ENCODE measurements around the gene SYNPR. TPM values are rescaled to one million over a fixed set of nuclear protein-coding genes. Genes with fewer than 3 reads are reported as not detected.
A peak's percentile ranks its signal among the peaks of the same experiment; 100 is the strongest.
"Not testable (repeated sequence)": the region's sequence is repeated elsewhere in the genome, so short reads cannot be mapped to it uniquely, and the experiment has no call there.

Gene SYNPR
- total RNA-seq, result not detected
- 0 reads per million in 2 donors for total RNA-seq

- peaks cover 2% of the 10 kb centered on the region for H3K4me1 Mint-ChIP-seq
- no peak within 1 kb of the TSS for H3K27ac Mint-ChIP-seq
- no peaks in the 10 kb centered on the region for H3K36me3 Mint-ChIP-seq (ENCODE audit: low read depth)
- DNase-seq, result no peak
- peaks cover 2% of the 10 kb centered on the region for H3K9me3 ChIP-seq (ENCODE audit: control insufficient read depth, low read length, poor library complexity, severe bottlenecking)
- H3K27me3 Mint-ChIP-seq, result peaks cover 24% of the 10 kb centered on the region
- H3K4me3 Mint-ChIP-seq, result peak within 1 kb of the TSS; percentile 16
- ATAC-seq, result no peak
Observed at GRCh38 chr3:63278171-63279004, at the start of gene SYNPR. SYNPR (plus strand) TSS chr3:63278308.

DNA sequence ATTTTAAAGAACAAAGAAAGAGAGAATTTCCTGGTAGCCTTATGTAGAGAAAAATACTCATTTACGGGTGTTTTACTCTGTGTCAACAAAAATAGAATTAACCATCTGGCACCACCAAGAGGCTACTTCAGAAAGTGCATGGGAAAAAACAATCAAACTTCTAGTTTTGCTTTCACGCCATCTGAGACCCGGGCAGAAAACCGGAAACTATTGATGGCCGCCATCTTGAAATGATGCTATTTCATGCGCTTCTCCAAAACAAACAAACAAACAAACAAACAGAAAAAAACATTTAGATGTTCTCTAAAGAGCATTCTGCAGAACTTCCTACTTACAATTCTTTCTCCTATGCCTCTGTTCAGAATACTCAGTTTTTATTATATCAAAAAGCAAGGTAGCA is 49.4 kb upstream of the SYNPR start:
- no peak overlapping the region for H3K27ac Mint-ChIP-seq
- H3K9me3 ChIP-seq (ENCODE audit: control insufficient read depth, low read length, poor library complexity, severe bottlenecking), result no peaks in the 10 kb centered on the region
- ATAC-seq, result no peak
- H3K4me1 Mint-ChIP-seq, result no peaks in the 10 kb centered on the region
- no peak overlapping the region for H3K4me3 Mint-ChIP-seq
- no peaks in the 10 kb centered on the region for H3K36me3 Mint-ChIP-seq (ENCODE audit: low read depth)
- no peaks in the 10 kb centered on the region for H3K27me3 Mint-ChIP-seq
- DNase-seq, result no peak

DNA sequence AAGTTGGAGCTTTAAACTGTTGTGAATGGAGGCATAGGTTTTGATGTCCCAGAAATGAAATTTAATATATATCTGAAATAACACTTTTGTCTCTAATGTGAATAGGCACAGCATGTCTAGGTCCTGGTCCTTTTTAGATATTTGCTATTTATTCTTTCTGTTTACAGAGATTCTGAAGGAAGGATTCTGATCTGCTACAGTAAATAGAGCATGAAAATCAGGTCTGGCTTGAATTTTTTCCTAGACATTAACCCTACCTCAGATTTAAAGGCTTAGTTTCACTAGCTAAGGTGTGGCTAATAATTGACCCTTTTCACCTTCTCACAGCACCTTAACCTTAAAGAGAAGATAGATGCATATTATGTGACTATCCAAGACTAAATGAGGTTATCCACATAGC is 48.0 kb upstream of the SYNPR start:
- Mint-ChIP-seq H3K36me3 (ENCODE audit: low read depth) (no peaks in the 10 kb centered on the region), H3K4me3 (no peak overlapping the region), H3K27ac (no peak overlapping the region), H3K4me1 (no peaks in the 10 kb centered on the region), H3K27me3 (no peaks in the 10 kb centered on the region)
- no peak for DNase-seq
- no peak for ATAC-seq
- no peaks in the 10 kb centered on the region for H3K9me3 ChIP-seq (ENCODE audit: control insufficient read depth, low read length, poor library complexity, severe bottlenecking)

GRCh38 chr3:63231643-63232042 is 46.5 kb upstream of the SYNPR start:
- Mint-ChIP-seq H3K4me1 (no peaks in the 10 kb centered on the region), H3K27ac (no peak overlapping the region)
- no peak for ATAC-seq

GRCh38 chr3:63232764-63233396 is 45.2 kb upstream of the SYNPR start:
- Mint-ChIP-seq H3K27ac (no peak overlapping the region), H3K27me3 (no peaks in the 10 kb centered on the region), H3K4me3 (no peak overlapping the region), H3K36me3 (ENCODE audit: low read depth) (no peaks in the 10 kb centered on the region), H3K4me1 (no peaks in the 10 kb centered on the region)
- ATAC-seq (no peak), DNase-seq (no peak)
- H3K9me3 ChIP-seq (ENCODE audit: control insufficient read depth, low read length, poor library complexity, severe bottlenecking), result no peaks in the 10 kb centered on the region

More at GRCh38 chr3:63231643-63232042, 46.5 kb upstream of the SYNPR start:
- H3K9me3 ChIP-seq (ENCODE audit: control insufficient read depth, low read length, poor library complexity, severe bottlenecking), result no peaks in the 10 kb centered on the region
- Mint-ChIP-seq H3K27me3 (no peaks in the 10 kb centered on the region), H3K4me3 (no peak overlapping the region), H3K36me3 (ENCODE audit: low read depth) (no peaks in the 10 kb centered on the region)
- DNase-seq, result no peak

DNA sequence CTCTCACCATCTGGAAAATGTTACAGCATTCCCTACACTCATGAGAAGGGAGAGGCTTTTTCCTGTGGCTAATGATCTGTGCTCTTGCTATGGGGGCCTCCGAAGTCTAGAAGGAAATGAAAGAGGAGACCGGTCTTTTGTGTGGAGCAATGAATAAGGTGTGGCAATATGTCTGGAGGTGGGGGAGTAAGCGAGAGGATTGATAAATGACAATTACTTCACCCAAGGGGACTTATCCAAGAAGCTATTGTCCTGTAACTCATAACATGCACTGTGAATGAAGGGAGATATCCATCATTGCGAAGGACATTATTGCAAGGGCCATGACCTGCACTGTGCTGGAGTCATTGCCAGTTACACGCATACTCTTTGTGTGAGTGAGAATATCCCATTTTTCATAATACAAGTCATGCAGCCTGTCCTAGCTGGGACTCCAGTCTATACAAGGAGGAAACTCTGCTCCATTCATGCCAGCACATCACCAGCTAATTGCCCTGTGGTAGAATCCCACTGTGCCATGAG is 37.7 kb upstream of the SYNPR start:
- no peak overlapping the region for H3K4me3 Mint-ChIP-seq
- no peak overlapping the region for H3K27ac Mint-ChIP-seq
- no peaks in the 10 kb centered on the region for H3K27me3 Mint-ChIP-seq
- no peaks in the 10 kb centered on the region for H3K36me3 Mint-ChIP-seq (ENCODE audit: low read depth)
- H3K9me3 ChIP-seq (ENCODE audit: control insufficient read depth, low read length, poor library complexity, severe bottlenecking), result no peaks in the 10 kb centered on the region
- no peaks in the 10 kb centered on the region for H3K4me1 Mint-ChIP-seq
- ATAC-seq (no peak), DNase-seq (no peak)

GRCh38 chr3:63242124-63242523 is 36.0 kb upstream of the SYNPR start:
- H3K4me3 Mint-ChIP-seq, result no peak overlapping the region
- no peak overlapping the region for H3K27ac Mint-ChIP-seq
- ATAC-seq (no peak), DNase-seq (no peak)
- no peaks in the 10 kb centered on the region for H3K36me3 Mint-ChIP-seq (ENCODE audit: low read depth)
- no peaks in the 10 kb centered on the region for H3K27me3 Mint-ChIP-seq
- H3K4me1 Mint-ChIP-seq, result no peaks in the 10 kb centered on the region
- H3K9me3 ChIP-seq (ENCODE audit: control insufficient read depth, low read length, poor library complexity, severe bottlenecking), result no peaks in the 10 kb centered on the region

GRCh38 chr3:63244486-63244885 is 33.6 kb upstream of the SYNPR start:
- Mint-ChIP-seq H3K27ac (no peak overlapping the region), H3K27me3 (no peaks in the 10 kb centered on the region), H3K36me3 (ENCODE audit: low read depth) (no peaks in the 10 kb centered on the region), H3K4me3 (no peak overlapping the region), H3K4me1 (no peaks in the 10 kb centered on the region)
- DNase-seq (no peak), ATAC-seq (no peak)
- H3K9me3 ChIP-seq (ENCODE audit: control insufficient read depth, low read length, poor library complexity, severe bottlenecking), result no peaks in the 10 kb centered on the region

- Mint-ChIP-seq H3K36me3 (ENCODE audit: low read depth) (no peaks in the 10 kb centered on the region), H3K4me3 (no peak overlapping the region), H3K4me1 (no peaks in the 10 kb centered on the region), H3K27ac (no peak overlapping the region), H3K27me3 (peaks cover 4% of the 10 kb centered on the region)
- H3K9me3 ChIP-seq (ENCODE audit: control insufficient read depth, low read length, poor library complexity, severe bottlenecking), result no peaks in the 10 kb centered on the region
- ATAC-seq, result no peak
- no peak for DNase-seq
Observed at GRCh38 chr3:63245726-63246241, 32.3 kb upstream of the SYNPR start.

GRCh38 chr3:63248015-63248414 is 30.1 kb upstream of the SYNPR start:
- no peak overlapping the region for H3K27ac Mint-ChIP-seq
- no peak overlapping the region for H3K4me3 Mint-ChIP-seq
- no peak for DNase-seq
- H3K9me3 ChIP-seq (ENCODE audit: control insufficient read depth, low read length, poor library complexity, severe bottlenecking), result no peaks in the 10 kb centered on the region
- H3K4me1 Mint-ChIP-seq, result no peaks in the 10 kb centered on the region
- no peak for ATAC-seq
- H3K27me3 Mint-ChIP-seq, result peaks cover 11% of the 10 kb centered on the region
- H3K36me3 Mint-ChIP-seq (ENCODE audit: low read depth), result no peaks in the 10 kb centered on the region

GRCh38 chr3:63251499-63251898 is 26.6 kb upstream of the SYNPR start:
- DNase-seq (no peak), ATAC-seq (no peak)
- H3K4me3 Mint-ChIP-seq, result no peak overlapping the region
- no peaks in the 10 kb centered on the region for H3K9me3 ChIP-seq (ENCODE audit: control insufficient read depth, low read length, poor library complexity, severe bottlenecking)
- H3K27ac Mint-ChIP-seq, result no peak overlapping the region
- H3K36me3 Mint-ChIP-seq (ENCODE audit: low read depth), result no peaks in the 10 kb centered on the region
- no peaks in the 10 kb centered on the region for H3K4me1 Mint-ChIP-seq
- peaks cover 11% of the 10 kb centered on the region for H3K27me3 Mint-ChIP-seq

- not testable (repeated sequence) for H3K4me3 Mint-ChIP-seq; H3K36me3 Mint-ChIP-seq (ENCODE audit: low read depth); H3K9me3 ChIP-seq (ENCODE audit: control insufficient read depth, low read length, poor library complexity, severe bottlenecking); H3K27ac Mint-ChIP-seq; H3K4me1 Mint-ChIP-seq; DNase-seq; ATAC-seq; H3K27me3 Mint-ChIP-seq
Observed at GRCh38 chr3:63255819-63256218, 22.3 kb upstream of the SYNPR start.

GRCh38 chr3:63264716-63265115 is 13.4 kb upstream of the SYNPR start:
- DNase-seq (no peak), ATAC-seq (no peak)
- Mint-ChIP-seq H3K36me3 (ENCODE audit: low read depth) (no peaks in the 10 kb centered on the region), H3K4me1 (no peaks in the 10 kb centered on the region), H3K27me3 (no peaks in the 10 kb centered on the region), H3K4me3 (no peak overlapping the region), H3K27ac (no peak overlapping the region)
- H3K9me3 ChIP-seq (ENCODE audit: control insufficient read depth, low read length, poor library complexity, severe bottlenecking), result no peaks in the 10 kb centered on the region
